KMS-11 (cell line): ENCODE measurements around the gene SEPTIN2.
"Not testable (repeated sequence)": the region's sequence is repeated elsewhere in the genome, so short reads cannot be mapped to it uniquely, and the experiment has no call there.

ENCODE experiments used
- H2AFZ ChIP-seq: fragments of 200-600 bp; sonication (generic); 2 replicates; pipeline ENCODE4 v1.6.1; 2016; ENCODE audit warnings: antibody characterized with exemption, mixed run types, low read depth
- H3K27ac ChIP-seq: fragments of 200-600 bp; sonication (generic); 2 replicates; pipeline ENCODE4 v1.6.1; 2016; ENCODE audit warnings: mild to moderate bottlenecking, mixed run types
- H3K27me3 ChIP-seq: fragments of 200-600 bp; sonication (generic); 2 replicates; pipeline ENCODE4 v1.6.1; 2017; ENCODE audit warnings: mild to moderate bottlenecking, low read depth, mixed run types, moderate library complexity; ENCODE audit not compliant: insufficient read depth
- H3K36me3 ChIP-seq: fragments of 200-600 bp; sonication (generic); 2 replicates; pipeline ENCODE4 v1.6.1; 2017; ENCODE audit warnings: mild to moderate bottlenecking, mixed run types; ENCODE audit not compliant: insufficient read depth
- H3K4me1 ChIP-seq: fragments of 200-600 bp; sonication (generic); 2 replicates; pipeline ENCODE4 v1.6.1; 2016; ENCODE audit warnings: mild to moderate bottlenecking, low read depth, mixed run types; ENCODE audit not compliant: poor library complexity, severe bottlenecking
- H3K4me2 ChIP-seq: fragments of 200-600 bp; sonication (generic); 2 replicates; pipeline ENCODE4 v1.7.0; 2016; ENCODE audit warnings: mild to moderate bottlenecking, mixed run types
- H3K4me3 ChIP-seq: fragments of 200-600 bp; sonication (generic); IDR thresholded peaks from 2 replicates; pipeline ENCODE4 v1.6.1; 2017; ENCODE audit warnings: low read depth, low read length, mixed read lengths; ENCODE audit not compliant: insufficient read depth
- H3K79me2 ChIP-seq: fragments of 200-600 bp; sonication (generic); 2 replicates; pipeline ENCODE4 v1.6.1; 2016; ENCODE audit warnings: low read depth, mixed run types; ENCODE audit not compliant: insufficient read depth
- H3K9ac ChIP-seq: fragments of 200-600 bp; sonication (generic); 2 replicates; pipeline ENCODE4 v1.6.1; 2016; ENCODE audit warnings: mild to moderate bottlenecking, mixed run types
- H4K20me1 ChIP-seq: fragments of 200-600 bp; sonication (generic); 2 replicates; pipeline ENCODE4 v1.6.1; 2016; ENCODE audit warnings: mild to moderate bottlenecking, mixed run types; ENCODE audit not compliant: insufficient read depth
- CTCF ChIP-seq: fragments of 200-600 bp; sonication (generic); conservative IDR thresholded peaks from 2 replicates; pipeline ENCODE4 v1.6.1; 2017; ENCODE audit warnings: low read depth, mild to moderate bottlenecking, antibody characterized with exemption, low read length, moderate library complexity, mixed read lengths

The SEPTIN2 gene

GRCh38 chr2:241317391-241317790 lies 1.7 kb downstream of the SEPTIN2 start:
- Histone ChIP-seq H3K4me3 (no peak overlapping the region), H4K20me1 (peaks cover 13% of the 10 kb centered on the region; the same call in 1 of the 2 replicates), H3K27ac (peak overlapping the region; percentile 99; the same call in 1 of the 2 replicates), H3K4me2 (peak overlapping the region; percentile 86), H3K27me3 (no peaks in the 10 kb centered on the region), H3K4me1 (peaks cover 62% of the 10 kb centered on the region), H3K36me3 (no peaks in the 10 kb centered on the region), H3K79me2 (peaks cover 90% of the 10 kb centered on the region), H3K9ac (peak overlapping the region; percentile 99; the same call in 1 of the 2 replicates), H2AFZ (no peak overlapping the region)
- TF ChIP-seq CTCF, result no peak

- H3K27me3 ChIP-seq, H3K4me2 ChIP-seq, H3K4me3 ChIP-seq, H3K36me3 ChIP-seq, H3K27ac ChIP-seq, H3K9ac ChIP-seq, H2AFZ ChIP-seq: not testable (repeated sequence)
- Histone ChIP-seq H3K79me2 (peaks cover 90% of the 10 kb centered on the region), H4K20me1 (peaks cover 13% of the 10 kb centered on the region; the same call in 1 of the 2 replicates), H3K4me1 (peaks cover 50% of the 10 kb centered on the region)
Measured at GRCh38 chr2:241318830-241319229, 3.1 kb downstream of the SEPTIN2 start.

- Histone ChIP-seq H3K4me2 (no peak overlapping the region), H3K79me2 (peaks cover 96% of the 10 kb centered on the region), H2AFZ (no peak overlapping the region), H4K20me1 (peaks cover 13% of the 10 kb centered on the region; the same call in 1 of the 2 replicates), H3K4me3 (no peak overlapping the region), H3K4me1 (peaks cover 48% of the 10 kb centered on the region), H3K27me3 (no peaks in the 10 kb centered on the region), H3K36me3 (no peaks in the 10 kb centered on the region; the same call in 1 of the 2 replicates), H3K27ac (no peak overlapping the region), H3K9ac (no peak overlapping the region)
- no peak for TF ChIP-seq CTCF
Measured at GRCh38 chr2:241320394-241320793, 4.7 kb downstream of the SEPTIN2 start.

- TF ChIP-seq CTCF, result no peak
- H3K4me3 ChIP-seq, result no peak overlapping the region
- peaks cover 13% of the 10 kb centered on the region; the same call in 1 of the 2 replicates for H4K20me1 ChIP-seq
- no peak overlapping the region for H3K27ac ChIP-seq
- H3K9ac ChIP-seq, result no peak overlapping the region
- H3K4me1 ChIP-seq, result peaks cover 48% of the 10 kb centered on the region
- no peak overlapping the region for H2AFZ ChIP-seq
- no peaks in the 10 kb centered on the region for H3K27me3 ChIP-seq
- no peaks in the 10 kb centered on the region; the same call in 1 of the 2 replicates for H3K36me3 ChIP-seq
- H3K4me2 ChIP-seq, result no peak overlapping the region
- peaks cover 100% of the 10 kb centered on the region for H3K79me2 ChIP-seq
Measured at GRCh38 chr2:241321033-241321432, 5.3 kb downstream of the SEPTIN2 start.

GRCh38 chr2:241321886-241322285 lies 6.2 kb downstream of the SEPTIN2 start:
- Histone ChIP-seq H3K9ac (no peak overlapping the region), H3K27ac (no peak overlapping the region), H3K27me3 (no peaks in the 10 kb centered on the region), H3K36me3 (peaks cover under 1% of the 10 kb centered on the region; the same call in 1 of the 2 replicates), H3K4me2 (no peak overlapping the region), H4K20me1 (peaks cover 13% of the 10 kb centered on the region; the same call in 1 of the 2 replicates), H3K4me1 (peaks cover 48% of the 10 kb centered on the region), H3K4me3 (no peak overlapping the region), H2AFZ (no peak overlapping the region), H3K79me2 (peaks cover 97% of the 10 kb centered on the region)
- TF ChIP-seq CTCF, result no peak
